WTC11 (cell line): ENCODE results near the gene MAST4. TPM values are rescaled to one million over a fixed set of nuclear protein-coding genes. Genes with fewer than 3 reads are reported as not detected.

Experiments used
- ATAC-seq: fragments of 200-7000 bp; cut with Tn5 transposase; 2 replicates; pipeline ENCODE4 v1.10.0; 2021; ENCODE audit warnings: mild to moderate bottlenecking, moderate library complexity
- CTCF ChIA-PET: fragments of 300-600 bp; sonication (Branson Sonifier 250); formaldehyde crosslinking; loops from one replicate; lab custom pipeline; 2021; ENCODE audit warnings: antibody characterized with exemption; lab: Charles Lee
- POLR2A ChIA-PET: fragments of 350-600 bp; sonication (Branson Sonifier 250); formaldehyde crosslinking; loops from one replicate; lab custom pipeline; 2021; ENCODE audit warnings: antibody characterized with exemption; lab: Charles Lee
- DNase-seq: peaks from one replicate; pipeline ENCODE4 v3.0.0; 2021; ENCODE audit warnings: low spot score
- H3K27ac Mint-ChIP-seq: 2 replicates; pipeline ENCODE4 v1.8.0; 2021; ENCODE audit warnings: mixed read lengths
- H3K27me3 Mint-ChIP-seq: 2 replicates; pipeline ENCODE4 v1.8.0; 2021; ENCODE audit warnings: low read depth, mild to moderate bottlenecking, moderate library complexity, mixed read lengths
- H3K36me3 Mint-ChIP-seq: 2 replicates; pipeline ENCODE4 v1.8.0; 2021; ENCODE audit warnings: mixed read lengths
- H3K4me1 Mint-ChIP-seq: 2 replicates; pipeline ENCODE4 v1.8.0; 2022; ENCODE audit warnings: mixed read lengths
- H3K4me3 Mint-ChIP-seq: 2 replicates; pipeline ENCODE4 v1.8.0; 2021; ENCODE audit warnings: mild to moderate bottlenecking, moderate library complexity, mixed read lengths
- H3K9me3 Mint-ChIP-seq: 2 replicates; pipeline ENCODE4 v1.8.0; 2021; ENCODE audit warnings: mixed read lengths
- AFF4 ChIP-seq: sonication (generic); formaldehyde crosslinking; IDR thresholded peaks from 2 replicates; pipeline ENCODE4 v1.8.1; 2023; ENCODE audit warnings: mild to moderate bottlenecking, missing genetic modification reagents, borderline replicate concordance
- ARID4B ChIP-seq: sonication (generic); formaldehyde crosslinking; IDR thresholded peaks from 2 replicates; pipeline ENCODE4 v1.8.0; 2023; ENCODE audit warnings: missing genetic modification reagents, mild to moderate bottlenecking, borderline replicate concordance
- CBFB ChIP-seq: sonication (generic); formaldehyde crosslinking; IDR thresholded peaks from 2 replicates; pipeline ENCODE4 v1.8.1; 2022; ENCODE audit warnings: mild to moderate bottlenecking, low read depth, missing genetic modification reagents
- CDX4 ChIP-seq: fragments of 250-450 bp; sonication (Bioruptor Pico); IDR thresholded peaks from 2 replicates; pipeline ENCODE4 v1.9.0; 2021; ENCODE audit warnings: moderate library complexity, mild to moderate bottlenecking, inconsistent platforms, borderline replicate concordance
- EMX1 ChIP-seq: fragments of 250-450 bp; sonication (Bioruptor Pico); IDR thresholded peaks from 2 replicates; pipeline ENCODE4 v1.8.0; 2021; ENCODE audit warnings: mild to moderate bottlenecking
- FOXP4 ChIP-seq: sonication (generic); formaldehyde crosslinking; IDR thresholded peaks from 2 replicates; pipeline ENCODE4 v1.8.0; 2022; ENCODE audit warnings: mild to moderate bottlenecking, missing genetic modification reagents
- GABPB1 ChIP-seq: sonication (generic); formaldehyde crosslinking; IDR thresholded peaks from 2 replicates; pipeline ENCODE4 v1.8.1; 2023; ENCODE audit warnings: mild to moderate bottlenecking, missing genetic modification reagents
- HMGXB4 ChIP-seq: sonication (generic); formaldehyde crosslinking; IDR thresholded peaks from 2 replicates; pipeline ENCODE4 v1.8.1; 2023; ENCODE audit warnings: mild to moderate bottlenecking, moderate library complexity, missing genetic modification reagents
- KAT7 ChIP-seq: sonication (generic); formaldehyde crosslinking; IDR thresholded peaks from 2 replicates; pipeline ENCODE4 v1.8.1; 2023; ENCODE audit warnings: missing genetic modification reagents, mild to moderate bottlenecking, borderline replicate concordance
- NFE2L1 ChIP-seq: sonication (generic); formaldehyde crosslinking; IDR thresholded peaks from 2 replicates; pipeline ENCODE4 v1.8.1; 2023; ENCODE audit warnings: missing genetic modification reagents
- PRRX2 ChIP-seq: fragments of 250-450 bp; sonication (Bioruptor Pico); IDR thresholded peaks from 2 replicates; pipeline ENCODE4 v1.8.0; 2021; ENCODE audit warnings: mild to moderate bottlenecking
- USF1 ChIP-seq: sonication (generic); formaldehyde crosslinking; IDR thresholded peaks from 2 replicates; pipeline ENCODE4 v1.8.0; 2022; ENCODE audit warnings: mild to moderate bottlenecking, missing genetic modification reagents
- ZNF232 ChIP-seq: sonication (generic); formaldehyde crosslinking; IDR thresholded peaks from 2 replicates; pipeline ENCODE4 v1.8.0; 2022; ENCODE audit warnings: mild to moderate bottlenecking, missing genetic modification reagents
- ZNF396 ChIP-seq: fragments of 250-450 bp; sonication (Bioruptor Pico); IDR thresholded peaks from 2 replicates; pipeline ENCODE4 v1.8.0; 2021; ENCODE audit warnings: mild to moderate bottlenecking, moderate library complexity, borderline replicate concordance
- ZNF423 ChIP-seq: fragments of 250-450 bp; sonication (Bioruptor Pico); IDR thresholded peaks from 2 replicates; pipeline ENCODE4 v2.1.2; 2022; ENCODE audit warnings: mild to moderate bottlenecking, moderate library complexity
- ZNF425 ChIP-seq: fragments of 250-450 bp; sonication (Bioruptor Pico); conservative IDR thresholded peaks from 2 replicates; pipeline ENCODE4 v1.9.0; 2021; ENCODE audit warnings: mild to moderate bottlenecking
- ZSCAN18 ChIP-seq: fragments of 250-450 bp; sonication (Bioruptor Pico); IDR thresholded peaks from 2 replicates; pipeline ENCODE4 v2.1.2; 2022; ENCODE audit warnings: mild to moderate bottlenecking, moderate library complexity
- total RNA-seq: library from RNA; stranded (reverse); gene quantifications from 3 replicates; pipeline ENCODE4 v1.2.3, GENCODE V29; 2021

Gene MAST4
- total RNA-seq, 1 experiment from 2014 or later = 8.0 TPM

- POLR2A ChIA-PET = no interaction called here
- ATAC-seq (no peak), DNase-seq (no peak)
- Mint-ChIP-seq H3K27me3 (peaks cover 2% of the 10 kb centered on the region; the same call in 1 of the 2 replicates), H3K9me3 (no peaks in the 10 kb centered on the region), H3K36me3 (no peaks in the 10 kb centered on the region), H3K27ac (no peak overlapping the region), H3K4me1 (peaks cover 22% of the 10 kb centered on the region), H3K4me3 (no peak overlapping the region)
- TF ChIP-seq ZNF396 (CRISPR knock-in tag) (no peak), ZNF232 (CRISPR knock-in tag) (no peak), CBFB (CRISPR knock-in tag) (no peak), NFE2L1 (CRISPR knock-in tag) (no peak), FOXP4 (CRISPR knock-in tag) (no peak), AFF4 (CRISPR knock-in tag) (no peak), CDX4 (CRISPR knock-in tag) (no peak), KAT7 (CRISPR knock-in tag) (no peak), PRRX2 (no peak), ZSCAN18 (CRISPR knock-in tag) (no peak), HMGXB4 (CRISPR knock-in tag) (no peak), ZNF425 (no peak), ARID4B (CRISPR knock-in tag) (no peak), EMX1 (CRISPR knock-in tag) (no peak), ZNF423 (CRISPR knock-in tag) (no peak), USF1 (CRISPR knock-in tag) (no peak), GABPB1 (CRISPR knock-in tag) (no peak)
- CTCF ChIA-PET = interaction anchor here (0.9 to 1.3 kb wide), 3 partner anchors 8 to 674 kb away, joined by 3 read pairs; no protein-coding TSS in a partner anchor
Observed at GRCh38 chr5:66979738-66980137, 383.5 kb downstream of the MAST4 start.
